GM21825 (cell line): ENCODE measurements around the gene RFESD.
"Not testable (repeated sequence)": the region's sequence is repeated elsewhere in the genome, so short reads cannot be mapped to it uniquely, and the experiment has no call there.

Experiments
- ATAC-seq: cut with Tn5 transposase; IDR thresholded peaks from one replicate; pipeline ENCODE4 v1.9.1; 2021; ENCODE audit warnings: mild to moderate bottlenecking, moderate library complexity; ENCODE audit not compliant: unreplicated experiment

The RFESD gene

GRCh38 chr5:95627971-95628810 lies 18.4 kb upstream of the RFESD start:
- no peak for ATAC-seq

- ATAC-seq: no peak
Measured at GRCh38 chr5:95628933-95629332, 17.6 kb upstream of the RFESD start.

GRCh38 chr5:95630394-95630917 lies 16.1 kb upstream of the RFESD start:
- no peak for ATAC-seq

- ATAC-seq: no peak
Measured at GRCh38 chr5:95631255-95631958, 15.2 kb upstream of the RFESD start.

GRCh38 chr5:95631991-95632675 lies 14.4 kb upstream of the RFESD start:
- ATAC-seq: peak; percentile 98

GRCh38 chr5:95632942-95633341 lies 13.6 kb upstream of the RFESD start:
- ATAC-seq: not testable (repeated sequence)

GRCh38 chr5:95633671-95634070 lies 12.9 kb upstream of the RFESD start:
- no peak for ATAC-seq

GRCh38 chr5:95634081-95634480 lies 12.5 kb upstream of the RFESD start:
- ATAC-seq: no peak

- no peak for ATAC-seq
Measured at GRCh38 chr5:95638632-95639031, 7.9 kb upstream of the RFESD start.

GRCh38 chr5:95641741-95642220 lies 4.8 kb upstream of the RFESD start:
- ATAC-seq: no peak

- ATAC-seq: no peak
Measured at GRCh38 chr5:95643152-95643551, 3.4 kb upstream of the RFESD start.

- ATAC-seq: peak; percentile 27
Measured at GRCh38 chr5:95644351-95645042, 2.1 kb upstream of the RFESD start.

GRCh38 chr5:95646226-95646568 lies 380 bp upstream of the RFESD start:
- ATAC-seq: not testable (repeated sequence)

GRCh38 chr5:95647886-95648860 lies 1.6 kb downstream of the RFESD start:
- no peak for ATAC-seq

- ATAC-seq: no peak
Measured at GRCh38 chr5:95649274-95649673, 2.7 kb downstream of the RFESD start.

GRCh38 chr5:95649842-95650620 lies 3.5 kb downstream of the RFESD start:
- no peak for ATAC-seq

- no peak for ATAC-seq
Measured at GRCh38 chr5:95652849-95653248, 6.3 kb downstream of the RFESD start.

GRCh38 chr5:95654196-95654595 lies 7.6 kb downstream of the RFESD start:
- ATAC-seq: no peak

- ATAC-seq: no peak
Measured at GRCh38 chr5:95655575-95655974, 9.0 kb downstream of the RFESD start.
